Stimulated activated CD8-positive, alpha-beta memory T cell treated with anti-CD3 and anti-CD28 coated beads, Interleukin-2, amount 100 ng/mL, for 1 hour (primary cell): ENCODE data around the gene C1orf210.

Experiments
- DNase-seq, 2 donors: peaks; one replicate each; pipeline ENCODE4 v3.0.0-alpha.2; 2020; ENCODE audit warnings: low read depth in 2 of 2

C1orf210 gene

GRCh38 chr1:43294761-43295160 is 9.4 kb upstream of the C1orf210 start:
- no peak for DNase-seq

DNA sequence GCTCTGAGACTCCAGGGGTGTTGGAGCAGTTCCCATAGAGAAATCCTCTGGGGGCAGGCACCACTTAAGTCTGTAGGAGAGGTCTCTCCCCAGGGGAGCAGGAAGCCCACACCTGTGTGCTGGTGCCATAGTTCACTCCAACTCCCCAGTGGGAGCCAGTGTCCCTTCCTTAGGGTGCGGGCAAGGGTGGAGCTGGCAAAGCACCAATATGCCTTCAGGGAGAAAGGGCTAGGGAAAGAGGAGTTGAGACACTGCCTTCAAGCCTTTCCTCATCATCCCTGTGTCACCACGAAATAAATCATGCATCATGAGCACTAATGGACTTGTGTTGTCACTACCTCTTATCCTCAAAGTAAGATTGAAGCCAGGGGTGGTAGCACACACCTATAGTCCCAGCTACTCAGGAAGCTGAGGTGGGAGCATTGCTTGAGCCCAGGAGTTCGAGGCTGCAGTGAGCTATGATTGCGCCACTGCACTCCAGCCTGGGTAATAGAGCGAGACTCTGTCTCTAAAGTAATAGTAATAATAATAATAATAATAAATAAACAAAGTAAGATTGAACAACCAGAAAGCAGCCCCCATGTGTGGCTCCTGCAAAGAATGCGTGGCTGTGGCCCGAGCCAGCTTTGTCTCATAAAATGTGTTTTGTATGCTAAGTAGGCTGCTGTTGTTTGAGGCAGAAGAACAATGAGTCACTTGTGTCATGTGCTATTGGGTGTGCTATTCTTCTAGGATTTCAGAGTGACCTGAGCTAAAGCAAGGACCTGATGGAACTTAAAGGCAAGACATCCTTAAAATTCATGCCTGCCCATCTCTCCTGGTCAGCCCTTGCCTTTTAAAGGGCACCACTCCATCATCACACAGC is 8.7 kb upstream of the C1orf210 start:
- no peak for DNase-seq

GRCh38 chr1:43293176-43293575 is 7.8 kb upstream of the C1orf210 start:
- DNase-seq: no peak

DNA sequence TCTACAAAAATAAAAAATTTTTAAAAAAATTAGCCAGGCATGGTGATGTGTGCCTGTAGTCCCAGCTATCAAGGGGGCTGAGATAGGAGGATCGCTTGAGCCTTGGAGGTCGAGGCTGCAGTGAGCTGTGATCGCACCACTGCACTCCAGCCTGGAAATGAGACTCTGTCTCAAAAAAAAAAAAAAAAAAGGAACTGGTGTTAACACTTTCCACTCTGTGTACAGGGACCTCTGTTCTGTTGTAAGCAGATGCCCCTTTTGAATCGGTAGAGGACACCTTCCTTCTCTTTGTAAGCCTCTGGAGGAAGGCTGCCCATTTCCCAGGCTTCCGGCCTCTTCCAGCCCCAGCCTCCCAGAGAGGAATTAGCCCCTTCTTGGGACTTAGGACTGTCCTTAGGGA is 7.3 kb upstream of the C1orf210 start:
- DNase-seq: no peak

GRCh38 chr1:43292216-43292615 is 6.8 kb upstream of the C1orf210 start:
- no peak for DNase-seq

- no peak for DNase-seq
Observed at GRCh38 chr1:43288785-43289706, 3.7 kb upstream of the C1orf210 start.

GRCh38 chr1:43288058-43288784 is 2.8 kb upstream of the C1orf210 start:
- DNase-seq: no peak

DNA sequence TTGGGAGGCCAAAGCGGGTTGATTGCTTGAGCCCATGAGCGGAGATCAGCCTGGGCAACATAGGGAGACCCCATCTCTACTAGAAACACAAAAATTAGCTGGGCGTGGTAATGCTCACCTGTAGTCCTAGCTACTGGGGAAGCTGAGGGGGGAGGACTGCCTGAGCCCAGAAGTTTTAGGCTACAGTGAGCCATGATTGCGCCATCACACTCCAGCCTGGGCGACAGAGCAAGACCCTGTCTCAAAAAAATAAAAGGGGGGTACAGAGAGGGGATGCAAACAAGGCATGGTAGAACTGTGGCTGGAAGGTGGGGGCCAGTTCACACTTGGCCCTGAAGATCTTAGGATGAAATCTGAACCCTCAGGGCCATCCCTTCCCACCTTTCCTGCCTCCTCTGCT is 1.2 kb upstream of the C1orf210 start:
- DNase-seq: no peak

GRCh38 chr1:43286115-43286514 is 734 bp upstream of the C1orf210 start:
- no peak for DNase-seq

DNA sequence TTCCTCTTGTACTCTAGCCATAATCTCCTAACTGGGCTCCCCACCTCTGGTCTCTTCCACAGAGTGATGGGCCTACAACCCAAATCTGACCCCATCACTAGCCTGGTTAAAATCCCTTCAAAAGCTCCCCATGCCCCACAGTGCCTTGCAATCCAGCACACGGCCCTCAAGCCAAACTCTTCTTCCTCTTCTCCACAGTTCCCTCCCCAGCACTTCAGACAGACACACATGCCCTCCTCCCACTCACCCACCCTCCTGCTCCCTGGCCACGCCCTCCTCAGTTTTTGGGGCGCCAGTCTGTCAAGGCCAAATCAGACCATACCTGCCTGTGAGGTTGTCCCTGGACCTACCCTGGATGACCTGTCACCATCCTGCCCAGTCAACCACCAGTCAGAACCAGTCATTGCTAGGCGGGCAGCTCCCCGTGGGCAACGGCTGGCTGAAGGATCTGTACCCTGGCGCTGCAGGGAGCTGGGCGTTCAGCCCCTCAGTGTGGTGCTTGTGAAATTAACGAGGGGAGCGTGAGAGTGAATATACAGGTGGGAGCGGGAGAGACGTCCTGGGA is 753 bp downstream of the C1orf210 start:
- DNase-seq: no peak

- no peak for DNase-seq
Observed at GRCh38 chr1:43284065-43284464, 1.3 kb downstream of the C1orf210 start.

DNA sequence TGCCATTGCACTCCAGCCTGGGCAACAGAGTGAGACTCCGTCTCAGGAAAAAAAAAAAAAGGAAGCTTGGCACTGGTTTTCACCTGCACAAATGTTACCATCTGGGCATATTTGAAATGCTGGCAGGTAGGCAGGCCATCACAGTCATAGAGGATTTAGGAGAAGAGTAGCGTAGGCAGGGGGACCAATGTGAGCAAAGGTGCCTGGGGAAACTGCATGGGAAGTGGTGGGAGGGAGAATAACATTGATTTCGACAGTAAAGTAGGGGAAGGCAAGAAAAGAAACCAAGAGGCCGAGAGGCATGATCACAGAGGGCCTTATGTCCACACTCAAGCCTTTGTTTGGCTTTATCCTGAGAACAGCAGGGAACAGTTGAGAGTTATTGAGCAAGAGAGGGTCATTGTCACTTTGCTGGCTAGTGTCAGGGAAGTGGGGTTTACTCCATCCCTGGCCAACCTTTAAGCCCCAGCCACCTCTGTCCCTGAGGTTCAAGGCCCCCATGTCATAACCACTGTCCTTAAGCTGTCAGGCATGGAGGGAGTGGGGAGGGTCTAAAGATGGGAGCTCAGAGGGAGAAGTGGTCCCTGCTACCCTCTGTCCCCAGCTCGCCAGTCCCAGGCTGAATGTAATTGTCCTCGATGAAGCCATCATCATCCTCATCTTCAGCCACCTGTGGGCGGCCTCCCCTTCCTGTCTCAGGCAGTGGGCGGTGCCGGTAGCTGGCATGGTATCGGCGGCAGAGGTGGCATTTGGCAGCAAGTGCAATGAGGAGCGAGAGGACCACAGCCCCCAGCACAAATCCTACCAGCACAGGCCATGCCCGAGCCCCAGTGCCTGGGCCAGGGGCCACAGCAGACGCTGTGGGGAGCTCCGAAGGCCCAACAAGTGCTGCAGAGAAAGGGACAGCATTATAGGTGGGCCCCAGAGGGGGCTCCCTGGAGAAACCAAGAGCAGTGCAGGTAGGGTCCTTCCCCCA is 2.9 kb downstream of the C1orf210 start:
- DNase-seq: no peak

GRCh38 chr1:43280692-43281091 is 4.7 kb downstream of the C1orf210 start:
- DNase-seq: no peak

- DNase-seq: no peak
Observed at GRCh38 chr1:43279666-43280065, 5.7 kb downstream of the C1orf210 start.

GRCh38 chr1:43279161-43279560 is 6.2 kb downstream of the C1orf210 start:
- no peak for DNase-seq

DNA sequence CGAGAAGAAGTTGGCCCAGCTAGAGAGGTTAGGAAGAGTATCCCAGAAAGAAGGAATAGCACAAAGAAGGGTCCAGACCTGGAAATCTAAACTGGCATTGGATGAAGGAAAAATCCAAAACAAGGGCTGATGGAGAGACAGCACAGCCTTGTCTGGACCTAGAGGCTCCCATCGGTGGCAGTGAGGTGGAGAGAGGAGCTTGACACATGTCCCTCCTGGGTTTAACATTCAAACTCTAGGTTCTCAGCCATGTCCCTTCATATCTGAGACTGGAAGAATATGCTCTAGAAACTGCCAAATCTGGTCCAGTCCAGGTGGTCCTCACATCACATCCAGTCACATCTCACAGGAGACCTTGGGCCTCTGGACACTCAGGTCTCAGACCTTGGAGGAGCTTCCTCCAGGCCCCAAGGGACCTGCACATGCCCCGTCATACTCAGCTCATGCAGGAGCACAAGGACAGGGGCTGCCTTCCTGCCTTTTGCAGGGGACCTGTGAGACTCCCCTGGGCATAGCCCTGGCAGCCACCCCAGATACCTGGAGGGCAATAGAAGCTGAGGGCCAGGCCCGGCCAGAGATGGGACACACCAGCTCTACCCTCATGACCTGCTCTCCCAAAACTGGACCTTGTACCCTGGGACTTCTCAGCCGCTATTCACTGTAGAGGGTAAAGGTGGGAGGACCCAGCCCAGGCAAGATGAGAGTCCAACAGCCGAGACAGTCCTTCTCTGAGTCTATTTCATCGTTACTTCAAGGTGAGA is 8.1 kb downstream of the C1orf210 start:
- no peak for DNase-seq

GRCh38 chr1:43276673-43277072 is 8.7 kb downstream of the C1orf210 start:
- DNase-seq: no peak

DNA sequence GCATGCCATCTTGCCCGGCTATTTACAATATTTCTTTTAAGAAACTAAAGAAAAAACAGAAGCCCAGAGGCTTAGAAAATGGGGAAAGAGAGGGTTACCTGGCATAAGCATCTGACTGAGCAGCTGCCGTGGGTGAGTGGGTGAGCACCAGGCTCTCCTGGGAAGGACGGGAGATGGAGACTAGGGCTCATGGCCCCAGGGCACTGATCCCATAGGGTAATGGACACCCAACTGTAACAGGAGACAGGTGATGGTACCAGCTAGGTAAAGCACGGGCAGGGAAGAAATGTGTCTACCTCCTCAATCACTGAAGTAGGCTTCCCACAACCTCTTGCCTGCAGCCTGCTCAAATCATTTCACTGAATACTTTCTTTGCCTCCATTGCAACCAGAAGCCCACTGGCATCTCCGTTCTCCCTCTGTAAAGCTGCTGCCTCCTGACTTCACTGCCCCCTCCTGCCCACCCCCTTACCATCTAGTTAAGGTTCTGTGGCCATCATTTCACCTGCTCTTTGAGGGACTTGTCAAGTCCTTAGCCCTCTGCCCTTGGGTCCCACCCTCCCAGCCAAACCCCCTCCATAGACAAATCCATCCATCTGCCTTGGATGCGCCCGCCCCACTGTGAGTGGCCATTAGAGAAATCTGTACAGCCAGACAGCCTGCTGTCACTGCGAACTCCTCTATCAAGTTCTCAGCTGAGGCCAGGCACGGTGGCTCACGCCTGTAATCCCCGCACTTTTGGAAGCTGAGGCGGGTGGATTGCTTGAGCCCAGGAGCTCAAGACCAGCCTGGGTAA is 9.4 kb downstream of the C1orf210 start:
- no peak for DNase-seq

- DNase-seq: no peak
Observed at GRCh38 chr1:43274804-43275180, 10.6 kb downstream of the C1orf210 start.
